ENCODE results near the gene MTRR. TPM values are rescaled to one million over a fixed set of nuclear protein-coding genes. Genes with fewer than 3 reads are reported as not detected.

The MTRR gene
- total and polyA plus RNA-seq, 9 of the 15 experiments (the other 6 are each of a cell fraction or from before 2014, with no cell fraction given) = 39.3 to 84.6 (median 66.2) TPM

GRCh38 chr5:7866196-7866595 lies 2.8 kb upstream of the MTRR start:
- ATAC-seq = no peak
- intact Hi-C loops (cut with micrococcal nuclease) = no loop called here
- POLR2A ChIA-PET = no interaction called here

More at GRCh38 chr5:7866196-7866595, 2.8 kb upstream of the MTRR start:
- Histone ChIP-seq H2AFZ (ENCODE audit: low read depth, low read length) (no peak overlapping the region), H3K9ac (ENCODE audit: insufficient read depth in 1 of 2, low read depth in 2 of 2, low read length in 2 of 2) (no peak overlapping the region), H3K4me2 (ENCODE audit: insufficient read depth, low read length) (no peak overlapping the region), H3K36me3 (ENCODE audit: control insufficient read depth, insufficient read depth, low read length) (peaks cover 67% of the 10 kb centered on the region), H4K20me1 (replicated peaks; ENCODE audit: control insufficient read depth, insufficient read depth, low read length) (peaks cover 11% of the 10 kb centered on the region; the same call in 1 of the 2 replicates), H3K4me1 (replicated peaks in 1 of 2; ENCODE audit: control insufficient read depth in 2 of 2, insufficient read depth in 2 of 2, low read length in 2 of 2) (peaks cover 6 to 20% of the 10 kb centered on the region in 2 experiments; a peak in 4 of 5 replicates), H3K79me2 (ENCODE audit: control insufficient read depth, insufficient read depth, low read length) (peaks cover 62% of the 10 kb centered on the region), H3K27ac (ENCODE audit: extremely low read depth, low read depth, low read length) (no peak overlapping the region), H3K4me3 (no peak overlapping the region), H3K27me3 (ENCODE audit: control insufficient read depth in 2 of 2, insufficient read depth in 2 of 2, low read length in 2 of 2) (no peaks in the 10 kb centered on the region), H3K9me3 (replicated peaks; ENCODE audit: control insufficient read depth, insufficient read depth, low read depth, low read length) (no peaks in the 10 kb centered on the region), H3K9me1 (ENCODE audit: control insufficient read depth, insufficient read depth, low read length) (no peaks in the 10 kb centered on the region)
- 34% methylated on average over 2 of the region's 2 CpGs for WGBS (ENCODE audit: insufficient coverage, low coverage, missing lambda C conversion rate)
- BruUV-seq (replicated peaks) = no TSS peak
- in situ Hi-C loops (cut with MboI) = no loop called here
- DNase-seq (ENCODE audit: extremely low read depth in 1 of 4, low spot score in 3 of 4) (no peak), FAIRE-seq (no peak)
- TF ChIP-seq TEAD4 (IDR thresholded peaks at IDR 0.05; ENCODE audit: low read length) (peak; percentile 55), TEAD4 (CRISPR knock-in tag; IDR thresholded peaks at IDR 0.05; ENCODE audit: borderline replicate concordance) (no peak), DPF2 (IDR thresholded peaks at IDR 0.05) (peak; percentile 60), TCF3 (CRISPR knock-in tag; IDR thresholded peaks at IDR 0.05) (0 out of 2 replicates have a peak, but pooled peaks have one; percentile 9), MAFG (tag; conservative IDR thresholded peaks at IDR 0.05) (0 out of 2 replicates have a peak, but pooled peaks have one; percentile 27), JUND (IDR thresholded peaks at IDR 0.05; ENCODE audit: borderline replicate concordance, low read depth, low read length) (0 out of 2 replicates have a peak, but pooled peaks have one; percentile 16), JUND (tag; IDR thresholded peaks at IDR 0.05; ENCODE audit: borderline replicate concordance, low read depth, low read length) (peak; percentile 45; the same call in 1 of the 3 replicates), MEF2A (IDR thresholded peaks at IDR 0.05; ENCODE audit: control insufficient read depth, low read depth, low read length) (peak; percentile 71; the same call in 1 of the 2 replicates), NR2C1 (IDR thresholded peaks at IDR 0.05) (0 out of 2 replicates have a peak, but pooled peaks have one; percentile 24), NR2C1 (tag; IDR thresholded peaks at IDR 0.05) (no peak), TAL1 (IDR thresholded peaks at IDR 0.05) (peak; percentile 24; the same call in 1 of the 2 replicates), PRMT5 (CRISPR knock-in tag; IDR thresholded peaks at IDR 0.05) (no peak), ZNF316 (IDR thresholded peaks at IDR 0.05) (peak; percentile 73), RHOXF2B (CRISPR knock-in tag; conservative IDR thresholded peaks at IDR 0.05) (no peak), CBFA2T3 (IDR thresholded peaks at IDR 0.05) (peak; percentile 45; the same call in 1 of the 2 replicates), ARID1B (IDR thresholded peaks at IDR 0.05) (peak; percentile 46; the same call in 1 of the 2 replicates), C11orf30 (IDR thresholded peaks at IDR 0.05; ENCODE audit: low read depth) (peak; percentile 39; the same call in 1 of the 2 replicates), HCFC1 (IDR thresholded peaks at IDR 0.05; ENCODE audit: low read depth, low read length) (no peak)
- CTCF ChIA-PET (ENCODE audit: low intra/inter-chr PET ratio) = no interaction called here

Data from K562 (cell line).